ENCODE measurements around the gene PIGZ. TPM values are rescaled to one million over a fixed set of nuclear protein-coding genes. Genes with fewer than 3 reads are reported as not detected.

The PIGZ gene
- total and polyA plus RNA-seq, 9 donors = 0.55 to 3.4 (median 0.84) TPM

- 88% methylated on average over 12 of the region's 20 CpGs for WGBS (ENCODE audit: insufficient coverage)
- Histone ChIP-seq H3K27me3 (ENCODE audit: control insufficient read depth, insufficient read depth, low read length) (peaks cover 3% of the 10 kb centered on the region), H3K4me1 (ENCODE audit: control insufficient read depth, insufficient read depth, low read length) (peaks cover 22% of the 10 kb centered on the region), H3K27ac (ENCODE audit: low read length) (no peak overlapping the region), H3K9me3 (replicated peaks; ENCODE audit: control insufficient read depth, low read depth, low read length) (peaks cover 2% of the 10 kb centered on the region), H3K36me3 (ENCODE audit: control insufficient read depth, insufficient read depth, low read length) (no peaks in the 10 kb centered on the region), H3K4me3 (ENCODE audit: low read length) (no peak overlapping the region)
- DNase-seq = no peak
These were observed 32.7 kb upstream of the PIGZ start for GRCh38 chr3:197001106-197001971.

- H3K9me3 ChIP-seq (replicated peaks; ENCODE audit: control insufficient read depth, low read depth, low read length) = peaks cover 2% of the 10 kb centered on the region
These were observed 31.6 kb upstream of the PIGZ start for GRCh38 chr3:197000211-197000610.

GRCh38 chr3:196998966-196999760, 30.5 kb upstream of the PIGZ start:
- H3K36me3 ChIP-seq (ENCODE audit: control insufficient read depth, insufficient read depth, low read length) = no peaks in the 10 kb centered on the region
- H3K4me1 ChIP-seq (ENCODE audit: control insufficient read depth, insufficient read depth, low read length) = peaks cover 35% of the 10 kb centered on the region
- H3K27ac ChIP-seq (ENCODE audit: low read length) = no peak overlapping the region
- 87% methylated on average over 11 of the region's 21 CpGs for whole genome bisulfite sequencing (ENCODE audit: insufficient coverage)
- no peak overlapping the region for H3K4me3 ChIP-seq (ENCODE audit: low read length)
- DNase-seq = no peak
- peaks cover 2% of the 10 kb centered on the region for H3K27me3 ChIP-seq (ENCODE audit: control insufficient read depth, insufficient read depth, low read length)
- peaks cover 2% of the 10 kb centered on the region for H3K9me3 ChIP-seq (replicated peaks; ENCODE audit: control insufficient read depth, low read depth, low read length)

More at GRCh38 chr3:197000211-197000610, 31.6 kb upstream of the PIGZ start:
- no peak overlapping the region for H3K4me3 ChIP-seq (ENCODE audit: low read length)
- H3K36me3 ChIP-seq (ENCODE audit: control insufficient read depth, insufficient read depth, low read length) = no peaks in the 10 kb centered on the region
- 69% methylated on average over 4 of the region's 5 CpGs for WGBS (ENCODE audit: insufficient coverage)
- no peak overlapping the region for H3K27ac ChIP-seq (ENCODE audit: low read length)
- no peak for DNase-seq
- H3K4me1 ChIP-seq (ENCODE audit: control insufficient read depth, insufficient read depth, low read length) = peaks cover 33% of the 10 kb centered on the region
- H3K27me3 ChIP-seq (ENCODE audit: control insufficient read depth, insufficient read depth, low read length) = peaks cover 3% of the 10 kb centered on the region

- no peaks in the 10 kb centered on the region for H3K27me3 ChIP-seq (ENCODE audit: control insufficient read depth, insufficient read depth, low read length)
- WGBS (ENCODE audit: insufficient coverage) = 93% methylated on average over 8 of the region's 15 CpGs
- no peak overlapping the region for H3K27ac ChIP-seq (ENCODE audit: low read length)
These were observed 28.7 kb upstream of the PIGZ start for GRCh38 chr3:196997311-196997710.

GRCh38 chr3:196996454-196997265, 28.0 kb upstream of the PIGZ start:
- H3K27ac ChIP-seq (ENCODE audit: low read length) = peak overlapping the region; percentile 58
- peaks cover 30% of the 10 kb centered on the region for H3K4me1 ChIP-seq (ENCODE audit: control insufficient read depth, insufficient read depth, low read length)
- no peaks in the 10 kb centered on the region for H3K36me3 ChIP-seq (ENCODE audit: control insufficient read depth, insufficient read depth, low read length)
- H3K4me3 ChIP-seq (ENCODE audit: low read length) = no peak overlapping the region
- no peaks in the 10 kb centered on the region for H3K27me3 ChIP-seq (ENCODE audit: control insufficient read depth, insufficient read depth, low read length)
- peaks cover 2% of the 10 kb centered on the region for H3K9me3 ChIP-seq (replicated peaks; ENCODE audit: control insufficient read depth, low read depth, low read length)
- WGBS (ENCODE audit: insufficient coverage) = 79% methylated on average over 11 of the region's 17 CpGs
- DNase-seq = peak; percentile 45

More at GRCh38 chr3:196997311-196997710, 28.7 kb upstream of the PIGZ start:
- Histone ChIP-seq H3K4me3 (ENCODE audit: low read length) (no peak overlapping the region), H3K9me3 (replicated peaks; ENCODE audit: control insufficient read depth, low read depth, low read length) (peaks cover 2% of the 10 kb centered on the region), H3K4me1 (ENCODE audit: control insufficient read depth, insufficient read depth, low read length) (peaks cover 30% of the 10 kb centered on the region), H3K36me3 (ENCODE audit: control insufficient read depth, insufficient read depth, low read length) (no peaks in the 10 kb centered on the region)
- DNase-seq = no peak

- no peak overlapping the region for H3K27ac ChIP-seq (ENCODE audit: low read length)
- no peaks in the 10 kb centered on the region for H3K27me3 ChIP-seq (ENCODE audit: control insufficient read depth, insufficient read depth, low read length)
- no peak for DNase-seq
- no peaks in the 10 kb centered on the region for H3K36me3 ChIP-seq (ENCODE audit: control insufficient read depth, insufficient read depth, low read length)
- 54% methylated on average over 7 of the region's 14 CpGs for WGBS (ENCODE audit: insufficient coverage)
- H3K9me3 ChIP-seq (replicated peaks; ENCODE audit: control insufficient read depth, low read depth, low read length) = peaks cover 2% of the 10 kb centered on the region
- no peak overlapping the region for H3K4me3 ChIP-seq (ENCODE audit: low read length)
- peaks cover 30% of the 10 kb centered on the region for H3K4me1 ChIP-seq (ENCODE audit: control insufficient read depth, insufficient read depth, low read length)
These were observed 27.2 kb upstream of the PIGZ start for GRCh38 chr3:196995646-196996355.

GRCh38 chr3:196995027-196995426, 26.4 kb upstream of the PIGZ start:
- H3K4me3 ChIP-seq (ENCODE audit: low read length) = no peak overlapping the region
- H3K9me3 ChIP-seq (replicated peaks; ENCODE audit: control insufficient read depth, low read depth, low read length) = peaks cover 2% of the 10 kb centered on the region
- no peaks in the 10 kb centered on the region for H3K36me3 ChIP-seq (ENCODE audit: control insufficient read depth, insufficient read depth, low read length)
- no peak overlapping the region for H3K27ac ChIP-seq (ENCODE audit: low read length)
- DNase-seq = no peak
- whole genome bisulfite sequencing (ENCODE audit: insufficient coverage) = 97% methylated on average over 15 of the region's 19 CpGs
- H3K4me1 ChIP-seq (ENCODE audit: control insufficient read depth, insufficient read depth, low read length) = peaks cover 30% of the 10 kb centered on the region
- no peaks in the 10 kb centered on the region for H3K27me3 ChIP-seq (ENCODE audit: control insufficient read depth, insufficient read depth, low read length)

- no peak overlapping the region for H3K27ac ChIP-seq (ENCODE audit: low read length)
- H3K36me3 ChIP-seq (ENCODE audit: control insufficient read depth, insufficient read depth, low read length) = no peaks in the 10 kb centered on the region
- peaks cover 30% of the 10 kb centered on the region for H3K4me1 ChIP-seq (ENCODE audit: control insufficient read depth, insufficient read depth, low read length)
- no peak overlapping the region for H3K4me3 ChIP-seq (ENCODE audit: low read length)
- H3K9me3 ChIP-seq (replicated peaks; ENCODE audit: control insufficient read depth, low read depth, low read length) = peaks cover 2% of the 10 kb centered on the region
- 42% methylated on average over 16 of the region's 16 CpGs for WGBS (ENCODE audit: insufficient coverage)
- DNase-seq = no peak
- no peaks in the 10 kb centered on the region for H3K27me3 ChIP-seq (ENCODE audit: control insufficient read depth, insufficient read depth, low read length)
These were observed 25.4 kb upstream of the PIGZ start for GRCh38 chr3:196994056-196994455.

- Histone ChIP-seq H3K9me3 (replicated peaks; ENCODE audit: control insufficient read depth, low read depth, low read length) (no peaks in the 10 kb centered on the region), H3K4me3 (ENCODE audit: low read length) (no peak overlapping the region), H3K27me3 (ENCODE audit: control insufficient read depth, insufficient read depth, low read length) (no peaks in the 10 kb centered on the region), H3K27ac (ENCODE audit: low read length) (no peak overlapping the region), H3K4me1 (ENCODE audit: control insufficient read depth, insufficient read depth, low read length) (peaks cover 30% of the 10 kb centered on the region), H3K36me3 (ENCODE audit: control insufficient read depth, insufficient read depth, low read length) (no peaks in the 10 kb centered on the region)
- no peak for DNase-seq
- WGBS (ENCODE audit: insufficient coverage) = 83% methylated on average over 12 of the region's 17 CpGs
These were observed 23.9 kb upstream of the PIGZ start for GRCh38 chr3:196992461-196993065.
